Stomach (tissue), 4 donors: ENCODE results near the gene CSTF1.

Experiments
- CTCF ChIP-seq, 7 experiments: fragments of 450-650 bp in 4 of 7; fragments of 200-600 bp in 3 of 7; sonication (generic) in 3 of 7; IDR thresholded peaks; one replicate each; pipeline ENCODE4 v1.5.1; 2016 to 2019; ENCODE audit warnings: antibody characterized with exemption in 7 of 7, control low read depth in 2 of 7, mild to moderate bottlenecking in 1 of 7
- EP300 ChIP-seq: sonication (generic); formaldehyde crosslinking; IDR thresholded peaks from one replicate; pipeline ENCODE4 v1.6.1; 2017; ENCODE audit warnings: antibody characterized with exemption
- POLR2A ChIP-seq, 4 donors: fragments of 450-650 bp; IDR thresholded peaks; one replicate each; pipeline ENCODE4 v1.6.1; 2016; ENCODE audit warnings: antibody characterized with exemption in 4 of 4, control low read depth in 2 of 4, mild to moderate bottlenecking in 1 of 4, moderate library complexity in 1 of 4
- POLR2AphosphoS5 ChIP-seq, 3 donors: sonication (generic); formaldehyde crosslinking; IDR thresholded peaks; one replicate each; pipeline ENCODE4 v1.6.1; 2016; ENCODE audit warnings: antibody characterized with exemption in 3 of 3

GRCh38 chr20:56440346-56441007 lies 48.0 kb downstream of the CSTF1 start:
- TF ChIP-seq CTCF (IDR thresholded peaks at IDR 0.05) (no peak), POLR2A (IDR thresholded peaks at IDR 0.05) (no peak), EP300 (no peak), POLR2AphosphoS5 (IDR thresholded peaks at IDR 0.05) (no peak)
